SK-N-SH (cell line): ENCODE measurements around the gene ADPRS. TPM values are rescaled to one million over a fixed set of nuclear protein-coding genes. Genes with fewer than 3 reads are reported as not detected.
A peak's percentile ranks its signal among the peaks of the same experiment; 100 is the strongest.

Experiments
- CTCF ChIA-PET: fragments of 300-600, 350-600 bp; formaldehyde crosslinking; extraction: SDS; loops from one replicate; lab custom pipeline; 2021; lab: Yijun Ruan, JAX
- POLR2A ChIA-PET: fragments of 350-600 bp; sonication (Branson Sonifier 250); formaldehyde crosslinking; extraction: SDS; loops from one replicate; lab custom pipeline; 2020; ENCODE audit warnings: antibody characterized with exemption, inconsistent platforms; lab: Yijun Ruan, JAX
- DNase-seq: peaks from one replicate; pipeline ENCODE4 v3.0.0; 2012
- H2AFZ ChIP-seq: fragments of 200-600 bp; sonication (generic); 2 replicates; pipeline ENCODE4 v1.8.1; 2016; ENCODE audit warnings: antibody characterized with exemption, mild to moderate bottlenecking, low read depth
- H3F3A ChIP-seq: fragments of 200-600 bp; sonication (generic); replicated peaks from 2 replicates; pipeline ENCODE3; 2016; ENCODE audit warnings: antibody characterized with exemption, mild to moderate bottlenecking; ENCODE audit not compliant: insufficient read depth
- H3K27ac ChIP-seq, 2 experiments: fragments of 200-500 bp in 1 of 2; fragments of 200-600 bp in 1 of 2; sonication (Bioruptor generic) in 1 of 2; sonication (generic), shearing (Covaris generic) in 1 of 2; 2 replicates each; pipeline versions ENCODE4 v1.5.1 to v1.6.1; 2014 to 2016; ENCODE audit warnings: low read depth in 2 of 2, inconsistent platforms in 1 of 2, low read length in 1 of 2, mild to moderate bottlenecking in 1 of 2, mixed read lengths in 1 of 2
- H3K27me3 ChIP-seq: fragments of 200-600 bp; sonication (generic), shearing (Covaris generic); 2 replicates; pipeline ENCODE4 v1.6.1; 2016; ENCODE audit warnings: mixed run types; ENCODE audit not compliant: insufficient read depth
- H3K36me3 ChIP-seq, 2 experiments: fragments of 200-500 bp in 1 of 2; fragments of 200-600 bp in 1 of 2; sonication (Bioruptor generic) in 1 of 2; sonication (generic) in 1 of 2; replicated peaks in 1 of 2; 2 replicates each; pipeline versions ENCODE3 to v1.5.1; 2014 to 2016; ENCODE audit warnings: low read length in 1 of 2, mild to moderate bottlenecking in 1 of 2; ENCODE audit not compliant: insufficient read depth in 2 of 2, control insufficient read depth in 1 of 2
- H3K4me1 ChIP-seq, 2 experiments: fragments of 200-500 bp in 1 of 2; fragments of 200-600 bp in 1 of 2; sonication (Bioruptor generic) in 1 of 2; sonication (generic), shearing (Covaris generic) in 1 of 2; 2 replicates each; pipeline versions ENCODE4 v1.5.1 to v1.6.1; 2014 to 2016; ENCODE audit warnings: low read depth in 1 of 2, low read length in 1 of 2, mixed run types in 1 of 2; ENCODE audit not compliant: insufficient read depth in 2 of 2, control insufficient read depth in 1 of 2
- H3K4me2 ChIP-seq: fragments of 200-600 bp; sonication (generic), shearing (Covaris generic); 2 replicates; pipeline ENCODE4 v1.6.1; 2017; ENCODE audit warnings: mixed run types
- H3K4me3 ChIP-seq, 2 experiments: fragments of 200-500 bp in 1 of 2; fragments of 200-600 bp in 1 of 2; sonication (Bioruptor generic) in 1 of 2; sonication (generic), shearing (Covaris generic) in 1 of 2; 2 replicates each; pipeline versions ENCODE4 v1.5.1 to v1.8.1; 2014 to 2016; ENCODE audit warnings: low read depth in 2 of 2, inconsistent platforms in 1 of 2, low read length in 1 of 2, mild to moderate bottlenecking in 1 of 2, mixed read lengths in 1 of 2, moderate library complexity in 1 of 2
- H3K79me2 ChIP-seq: fragments of 200-600 bp; sonication (generic); 2 replicates; pipeline ENCODE4 v1.8.1; 2017; ENCODE audit warnings: mild to moderate bottlenecking; ENCODE audit not compliant: insufficient read depth
- H3K9ac ChIP-seq: fragments of 200-600 bp; sonication (generic); 2 replicates; pipeline ENCODE4 v1.6.1; 2017; ENCODE audit warnings: mixed run types
- H3K9me2 ChIP-seq: fragments of 200-600 bp; sonication (generic); 2 replicates; pipeline ENCODE4 v1.6.1; 2017; ENCODE audit warnings: mixed run types
- H3K9me3 ChIP-seq: fragments of 200-600 bp; sonication (generic); 2 replicates; pipeline ENCODE4 v1.6.1; 2017; ENCODE audit warnings: mixed run types, mild to moderate bottlenecking, moderate library complexity
- H4K20me1 ChIP-seq: fragments of 200-600 bp; sonication (generic); 2 replicates; pipeline ENCODE4 v1.6.1; 2017; ENCODE audit warnings: mild to moderate bottlenecking, mixed run types; ENCODE audit not compliant: insufficient read depth
- ELF1 ChIP-seq: IDR thresholded peaks from 2 replicates; pipeline ENCODE4 v1.4.0; 2012
- EZH2phosphoT487 ChIP-seq: fragments of 200-600 bp; sonication (generic); IDR thresholded peaks from 2 replicates; pipeline ENCODE4 v1.6.1; 2017; ENCODE audit warnings: low read depth, mixed run types, mild to moderate bottlenecking, antibody characterized with exemption, moderate library complexity, borderline replicate concordance
- FOXJ3 ChIP-seq: sonication (generic); formaldehyde crosslinking; IDR thresholded peaks from 2 replicates; pipeline ENCODE4 v1.5.1; 2020; ENCODE audit warnings: mild to moderate bottlenecking, missing genetic modification reagents
- MEF2A ChIP-seq: IDR thresholded peaks from 2 replicates; pipeline ENCODE4 v1.4.0; 2012; ENCODE audit warnings: low read depth, borderline replicate concordance
- MXI1 ChIP-seq: IDR thresholded peaks from 2 replicates; pipeline ENCODE4 v1.6.1; 2012; ENCODE audit warnings: mild to moderate bottlenecking, low read depth, low read length, improper control_type of control experiment
- NRF1 ChIP-seq: IDR thresholded peaks from 2 replicates; pipeline ENCODE4 v1.6.1; 2012; ENCODE audit warnings: low read depth, mild to moderate bottlenecking, low read length
- POLR2AphosphoS5 ChIP-seq: IDR thresholded peaks from 2 replicates; pipeline ENCODE4 v1.6.1; 2012; ENCODE audit warnings: low read depth, low read length
- RFX5 ChIP-seq: IDR thresholded peaks from 2 replicates; pipeline ENCODE4 v1.6.1; 2012; ENCODE audit warnings: mild to moderate bottlenecking, improper control_type of control experiment, low read length
- RXRA ChIP-seq: IDR thresholded peaks from 2 replicates; pipeline ENCODE4 v1.4.0; 2012; ENCODE audit warnings: low read depth, mild to moderate bottlenecking, borderline replicate concordance
- SIN3A ChIP-seq: IDR thresholded peaks from 2 replicates; pipeline ENCODE4 v1.6.1; 2012; ENCODE audit warnings: low read depth, mild to moderate bottlenecking, low read length, moderate library complexity, borderline replicate concordance
- SMC3 ChIP-seq: IDR thresholded peaks from 2 replicates; pipeline ENCODE4 v1.6.1; 2012; ENCODE audit warnings: low read depth, low read length, improper control_type of control experiment
- YY1 ChIP-seq: IDR thresholded peaks from 2 replicates; pipeline ENCODE4 v1.4.0; 2012; ENCODE audit warnings: low read depth, mild to moderate bottlenecking
- WGBS: methylation state at CpG from one replicate; pipeline ENCODE4 v1.1.6; 2017; ENCODE audit warnings: low lambda C conversion rate; 5-methylcytosine and 5-hydroxymethylcytosine counted together
- polyA plus RNA-seq, 3 experiments: library from polyadenylated mRNA; depleted of rRNA; stranded (reverse); fragments of >200 nt; gene quantifications; 2 replicates each; pipeline ENCODE4 v1.2.3, GENCODE V29; 2012
- TF ChIP-seq, protein P1 (sequence below): fragments of 150-350 bp; IDR thresholded peaks from 2 replicates; pipeline ENCODE4 v1.6.1; 2017; ENCODE audit warnings: antibody characterized with exemption, low read length, low read depth, borderline replicate concordance
- TF ChIP-seq, protein P2 (sequence below): IDR thresholded peaks from 2 replicates; pipeline ENCODE4 v1.4.0; 2012; ENCODE audit warnings: low read depth
- TF ChIP-seq, protein P3 (sequence below): IDR thresholded peaks from 2 replicates; pipeline ENCODE4 v1.6.1; 2012; ENCODE audit warnings: mild to moderate bottlenecking, low read depth, low read length, moderate library complexity
- TF ChIP-seq, protein P4 (sequence below): fragments of 200-600 bp; sonication (generic); IDR thresholded peaks from 2 replicates; pipeline ENCODE4 v1.6.1; 2017; ENCODE audit warnings: antibody characterized with exemption, mild to moderate bottlenecking, moderate library complexity
- TF ChIP-seq, protein P5 (sequence below): fragments of 150-350 bp; IDR thresholded peaks from 2 replicates; pipeline ENCODE4 v1.6.1; 2016; ENCODE audit warnings: mild to moderate bottlenecking, low read depth, low read length

Gene ADPRS
- polyA plus RNA-seq, 1 of the 3 experiments (the other 2 are of a cell fraction): 54.2 TPM

DNA sequence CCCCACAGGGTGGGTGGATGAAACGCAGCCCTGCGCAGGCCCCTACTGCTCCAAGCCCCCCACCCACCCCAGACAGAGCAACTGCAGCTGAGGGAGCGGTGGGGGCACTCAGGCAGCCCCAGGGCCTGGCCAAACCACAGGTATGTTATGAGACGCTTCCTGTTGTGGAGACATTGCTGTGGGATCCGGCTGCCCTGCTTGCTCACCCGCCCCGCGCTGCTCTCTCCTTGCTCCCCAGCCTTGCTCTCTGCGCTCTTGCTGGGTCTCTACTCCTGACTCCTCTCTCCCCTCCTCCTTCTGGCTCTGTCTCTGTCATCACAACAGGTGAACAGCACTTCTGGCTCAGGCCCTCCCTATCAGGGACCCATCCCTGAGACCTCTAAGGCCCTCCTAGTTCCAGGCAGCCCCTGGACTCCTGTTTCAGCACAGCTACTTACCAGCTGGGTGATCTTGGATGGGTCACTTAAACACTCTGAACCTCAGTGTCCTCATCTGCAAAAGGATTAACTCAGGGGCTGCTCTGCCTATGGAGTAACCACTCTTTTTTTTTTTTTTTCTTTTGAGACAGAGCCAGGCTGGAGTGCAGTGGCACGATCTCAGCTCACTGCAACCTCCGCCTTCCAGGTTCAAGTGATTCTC lies 20.5 kb downstream of the ADPRS start:
- Histone ChIP-seq H3K4me1 (peaks cover 6 to 13% of the 10 kb centered on the region in 2 experiments; a peak in 3 of 4 replicates), H3K27ac (peak overlapping the region in 1 of 2 experiments; percentile 55; a peak in 2 of 4 replicates), H3K36me3 (no peaks in the 10 kb centered on the region), H4K20me1 (no peaks in the 10 kb centered on the region), H3K9me2 (no peaks in the 10 kb centered on the region), H3K9me3 (no peaks in the 10 kb centered on the region), H3K79me2 (no peaks in the 10 kb centered on the region), H2AFZ (peak overlapping the region; percentile 85), H3K4me3 (no peak overlapping the region), H3K27me3 (no peaks in the 10 kb centered on the region), H3K4me2 (peak overlapping the region; percentile 43; the same call in 1 of the 2 replicates), H3F3A (peaks cover 2% of the 10 kb centered on the region), H3K9ac (peak overlapping the region; percentile 25; the same call in 1 of the 2 replicates)
- CTCF ChIA-PET: interaction anchor here (1.7 to 32.6 kb wide), 3 partner anchors 9 to 40 kb away, joined by 4 to 700 read pairs (median 11); partner anchors contain the start of gene TRAPPC3
- TF ChIP-seq NRF1: no peak
- no peak for TF ChIP-seq FOXJ3 (CRISPR knock-in tag)
- no peak for TF ChIP-seq SMC3
- TF ChIP-seq EZH2phosphoT487: no peak
- no peak for TF ChIP-seq SIN3A
- no peak for TF ChIP-seq POLR2AphosphoS5
- TF ChIP-seq MEF2A: no peak
- TF ChIP-seq, protein P1, sequence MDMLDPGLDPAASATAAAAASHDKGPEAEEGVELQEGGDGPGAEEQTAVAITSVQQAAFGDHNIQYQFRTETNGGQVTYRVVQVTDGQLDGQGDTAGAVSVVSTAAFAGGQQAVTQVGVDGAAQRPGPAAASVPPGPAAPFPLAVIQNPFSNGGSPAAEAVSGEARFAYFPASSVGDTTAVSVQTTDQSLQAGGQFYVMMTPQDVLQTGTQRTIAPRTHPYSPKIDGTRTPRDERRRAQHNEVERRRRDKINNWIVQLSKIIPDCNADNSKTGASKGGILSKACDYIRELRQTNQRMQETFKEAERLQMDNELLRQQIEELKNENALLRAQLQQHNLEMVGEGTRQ: no peak
- 47% methylated on average over 8 of the region's 11 CpGs for WGBS
- POLR2A ChIA-PET: no interaction called here
- no peak for DNase-seq

DNA sequence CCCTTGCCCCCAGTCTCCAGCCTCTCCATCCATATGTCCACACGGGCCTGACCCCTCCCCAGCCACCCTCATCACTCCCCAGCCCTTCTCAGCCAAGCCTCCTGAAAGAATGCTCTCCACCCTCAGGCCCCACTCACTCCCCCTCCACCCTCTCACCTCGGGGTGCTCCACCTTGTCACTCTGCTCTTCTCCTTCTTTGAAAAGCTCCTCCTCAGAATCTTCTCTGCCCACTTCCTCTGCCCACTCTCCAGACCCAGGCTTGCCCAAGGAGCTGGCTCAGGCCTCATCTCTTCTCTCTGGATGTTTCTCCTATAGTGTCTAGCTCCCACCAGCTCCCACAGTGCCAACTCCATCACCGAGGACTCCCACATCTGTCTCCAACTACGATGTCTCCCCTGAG lies 22.5 kb downstream of the ADPRS start:
- WGBS: 86% methylated on average over 4 of the region's 4 CpGs
- Histone ChIP-seq H2AFZ (no peak overlapping the region), H3K27ac (no peak overlapping the region), H3K4me1 (peaks cover 20 to 24% of the 10 kb centered on the region in 2 experiments; a peak in 3 of 4 replicates), H3K79me2 (no peaks in the 10 kb centered on the region), H3K9me3 (no peaks in the 10 kb centered on the region), H3F3A (peaks cover 7% of the 10 kb centered on the region), H4K20me1 (no peaks in the 10 kb centered on the region), H3K9ac (no peak overlapping the region), H3K4me2 (no peak overlapping the region), H3K9me2 (no peaks in the 10 kb centered on the region), H3K4me3 (no peak overlapping the region), H3K36me3 (no peaks in the 10 kb centered on the region), H3K27me3 (no peaks in the 10 kb centered on the region)
- no peak for DNase-seq
- ChIA-PET POLR2A (no interaction called here), CTCF (interaction anchor here (2.0 to 32.6 kb wide), 3 partner anchors 11 to 24 kb away, joined by 5 to 700 read pairs (median 11); no protein-coding TSS in a partner anchor)
- TF ChIP-seq MXI1 (no peak), SMC3 (no peak), YY1 (no peak), SIN3A (no peak), RFX5 (no peak), RXRA (no peak), MEF2A (no peak), ELF1 (no peak)
- TF ChIP-seq, protein P2, sequence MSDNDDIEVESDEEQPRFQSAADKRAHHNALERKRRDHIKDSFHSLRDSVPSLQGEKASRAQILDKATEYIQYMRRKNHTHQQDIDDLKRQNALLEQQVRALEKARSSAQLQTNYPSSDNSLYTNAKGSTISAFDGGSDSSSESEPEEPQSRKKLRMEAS: no peak
- TF ChIP-seq, protein P3, sequence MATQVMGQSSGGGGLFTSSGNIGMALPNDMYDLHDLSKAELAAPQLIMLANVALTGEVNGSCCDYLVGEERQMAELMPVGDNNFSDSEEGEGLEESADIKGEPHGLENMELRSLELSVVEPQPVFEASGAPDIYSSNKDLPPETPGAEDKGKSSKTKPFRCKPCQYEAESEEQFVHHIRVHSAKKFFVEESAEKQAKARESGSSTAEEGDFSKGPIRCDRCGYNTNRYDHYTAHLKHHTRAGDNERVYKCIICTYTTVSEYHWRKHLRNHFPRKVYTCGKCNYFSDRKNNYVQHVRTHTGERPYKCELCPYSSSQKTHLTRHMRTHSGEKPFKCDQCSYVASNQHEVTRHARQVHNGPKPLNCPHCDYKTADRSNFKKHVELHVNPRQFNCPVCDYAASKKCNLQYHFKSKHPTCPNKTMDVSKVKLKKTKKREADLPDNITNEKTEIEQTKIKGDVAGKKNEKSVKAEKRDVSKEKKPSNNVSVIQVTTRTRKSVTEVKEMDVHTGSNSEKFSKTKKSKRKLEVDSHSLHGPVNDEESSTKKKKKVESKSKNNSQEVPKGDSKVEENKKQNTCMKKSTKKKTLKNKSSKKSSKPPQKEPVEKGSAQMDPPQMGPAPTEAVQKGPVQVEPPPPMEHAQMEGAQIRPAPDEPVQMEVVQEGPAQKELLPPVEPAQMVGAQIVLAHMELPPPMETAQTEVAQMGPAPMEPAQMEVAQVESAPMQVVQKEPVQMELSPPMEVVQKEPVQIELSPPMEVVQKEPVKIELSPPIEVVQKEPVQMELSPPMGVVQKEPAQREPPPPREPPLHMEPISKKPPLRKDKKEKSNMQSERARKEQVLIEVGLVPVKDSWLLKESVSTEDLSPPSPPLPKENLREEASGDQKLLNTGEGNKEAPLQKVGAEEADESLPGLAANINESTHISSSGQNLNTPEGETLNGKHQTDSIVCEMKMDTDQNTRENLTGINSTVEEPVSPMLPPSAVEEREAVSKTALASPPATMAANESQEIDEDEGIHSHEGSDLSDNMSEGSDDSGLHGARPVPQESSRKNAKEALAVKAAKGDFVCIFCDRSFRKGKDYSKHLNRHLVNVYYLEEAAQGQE: no peak
- TF ChIP-seq, protein P4, sequence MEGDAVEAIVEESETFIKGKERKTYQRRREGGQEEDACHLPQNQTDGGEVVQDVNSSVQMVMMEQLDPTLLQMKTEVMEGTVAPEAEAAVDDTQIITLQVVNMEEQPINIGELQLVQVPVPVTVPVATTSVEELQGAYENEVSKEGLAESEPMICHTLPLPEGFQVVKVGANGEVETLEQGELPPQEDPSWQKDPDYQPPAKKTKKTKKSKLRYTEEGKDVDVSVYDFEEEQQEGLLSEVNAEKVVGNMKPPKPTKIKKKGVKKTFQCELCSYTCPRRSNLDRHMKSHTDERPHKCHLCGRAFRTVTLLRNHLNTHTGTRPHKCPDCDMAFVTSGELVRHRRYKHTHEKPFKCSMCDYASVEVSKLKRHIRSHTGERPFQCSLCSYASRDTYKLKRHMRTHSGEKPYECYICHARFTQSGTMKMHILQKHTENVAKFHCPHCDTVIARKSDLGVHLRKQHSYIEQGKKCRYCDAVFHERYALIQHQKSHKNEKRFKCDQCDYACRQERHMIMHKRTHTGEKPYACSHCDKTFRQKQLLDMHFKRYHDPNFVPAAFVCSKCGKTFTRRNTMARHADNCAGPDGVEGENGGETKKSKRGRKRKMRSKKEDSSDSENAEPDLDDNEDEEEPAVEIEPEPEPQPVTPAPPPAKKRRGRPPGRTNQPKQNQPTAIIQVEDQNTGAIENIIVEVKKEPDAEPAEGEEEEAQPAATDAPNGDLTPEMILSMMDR: no peak
- TF ChIP-seq, protein P5, sequence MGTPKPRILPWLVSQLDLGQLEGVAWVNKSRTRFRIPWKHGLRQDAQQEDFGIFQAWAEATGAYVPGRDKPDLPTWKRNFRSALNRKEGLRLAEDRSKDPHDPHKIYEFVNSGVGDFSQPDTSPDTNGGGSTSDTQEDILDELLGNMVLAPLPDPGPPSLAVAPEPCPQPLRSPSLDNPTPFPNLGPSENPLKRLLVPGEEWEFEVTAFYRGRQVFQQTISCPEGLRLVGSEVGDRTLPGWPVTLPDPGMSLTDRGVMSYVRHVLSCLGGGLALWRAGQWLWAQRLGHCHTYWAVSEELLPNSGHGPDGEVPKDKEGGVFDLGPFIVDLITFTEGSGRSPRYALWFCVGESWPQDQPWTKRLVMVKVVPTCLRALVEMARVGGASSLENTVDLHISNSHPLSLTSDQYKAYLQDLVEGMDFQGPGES: no peak
